NT2/D1 (cell line): Measurements from ENCODE around the gene RRAGC.

Experiments
- DNase-seq: peaks from one replicate; pipeline ENCODE4 v3.0.0-alpha.2; 2011; ENCODE audit warnings: low read depth, low spot score
- H3K27me3 ChIP-seq: 2 replicates; pipeline ENCODE4 v1.6.0; 2011; ENCODE audit warnings: mild to moderate bottlenecking; ENCODE audit not compliant: insufficient read length, insufficient read depth
- H3K36me3 ChIP-seq: 2 replicates; pipeline ENCODE4 v1.6.1; 2011; ENCODE audit warnings: mild to moderate bottlenecking, low read length, mixed read lengths; ENCODE audit not compliant: insufficient read depth, insufficient read length
- H3K4me1 ChIP-seq: 2 replicates; pipeline ENCODE4 v1.5.1; 2011; ENCODE audit not compliant: insufficient read depth, insufficient read length
- H3K4me3 ChIP-seq: 2 replicates; pipeline ENCODE4 v1.5.1; 2011; ENCODE audit warnings: low read depth; ENCODE audit not compliant: insufficient read length
- H3K9ac ChIP-seq: 2 replicates; pipeline ENCODE4 v1.6.0; 2011; ENCODE audit warnings: low read depth; ENCODE audit not compliant: insufficient read length
- H3K9me3 ChIP-seq: 2 replicates; pipeline ENCODE4 v1.5.1; 2011; ENCODE audit warnings: mild to moderate bottlenecking, low read length; ENCODE audit not compliant: insufficient read depth
- SUZ12 ChIP-seq: IDR thresholded peaks from 2 replicates; pipeline ENCODE4 v1.6.1; 2011; ENCODE audit not compliant: insufficient read length, insufficient read depth; ENCODE audit errors: extremely low read depth
- YY1 ChIP-seq: IDR thresholded peaks from 2 replicates; pipeline ENCODE4 v1.6.1; 2011; ENCODE audit not compliant: insufficient read length, insufficient read depth
- ZNF274 ChIP-seq: IDR thresholded peaks from 2 replicates; pipeline ENCODE4 v1.6.1; 2011; ENCODE audit warnings: mild to moderate bottlenecking, low read depth, low read length

The RRAGC gene

DNA sequence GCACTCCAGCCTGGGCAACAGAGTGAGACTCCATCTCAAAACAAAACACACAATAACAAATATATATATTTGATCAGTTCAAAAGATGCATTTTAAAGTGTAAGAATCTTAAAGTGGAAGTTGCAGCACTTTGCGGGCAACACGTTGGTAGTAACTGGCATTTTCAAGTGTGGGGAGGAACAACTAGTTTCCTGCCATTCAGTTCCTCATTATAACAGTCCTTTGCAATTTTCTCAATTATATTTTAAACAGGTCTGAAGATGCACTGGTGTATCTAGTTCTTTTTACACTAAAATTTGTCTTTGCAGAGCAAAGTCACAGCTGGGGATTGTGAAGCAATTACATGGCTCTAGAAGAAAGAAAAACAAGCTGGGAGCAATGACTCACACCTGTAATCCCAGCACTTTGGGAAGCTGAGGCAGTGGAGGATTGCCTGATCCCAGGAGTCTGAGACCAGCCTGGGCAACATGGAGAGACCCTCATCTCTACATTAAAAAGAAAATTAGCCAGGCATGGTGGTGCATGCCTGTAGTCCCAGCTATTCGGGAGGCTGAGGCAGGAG is 25.3 kb downstream of the RRAGC start:
- no peak for TF ChIP-seq YY1
- no peak for DNase-seq
- H3K9me3 ChIP-seq: no peaks in the 10 kb centered on the region
- no peaks in the 10 kb centered on the region for H3K27me3 ChIP-seq
- H3K9ac ChIP-seq: no peak overlapping the region
- H3K4me3 ChIP-seq: no peak overlapping the region
- H3K4me1 ChIP-seq: no peaks in the 10 kb centered on the region
- peaks cover 17% of the 10 kb centered on the region for H3K36me3 ChIP-seq

DNA sequence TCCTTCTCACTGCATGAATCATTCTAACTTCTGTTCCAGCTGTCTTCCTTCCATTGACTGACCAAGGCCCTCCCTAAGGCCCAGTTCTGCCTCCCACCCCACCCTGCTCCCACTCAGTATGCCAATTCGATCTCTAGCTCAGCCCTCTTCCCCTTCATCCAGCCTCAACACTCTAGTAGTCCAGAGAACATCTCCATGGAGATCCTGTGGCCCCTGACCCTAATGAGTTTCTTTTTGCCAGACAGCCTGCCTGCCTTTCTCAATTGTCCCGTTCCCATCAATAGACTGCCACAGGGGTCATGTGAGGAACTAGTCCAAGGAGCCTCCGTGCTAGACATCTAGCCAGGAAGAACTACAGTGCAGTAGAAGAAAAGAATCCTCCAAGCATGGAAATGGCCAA is 26.4 kb downstream of the RRAGC start:
- Histone ChIP-seq H3K27me3 (no peaks in the 10 kb centered on the region), H3K9ac (no peak overlapping the region), H3K36me3 (peaks cover 5% of the 10 kb centered on the region), H3K9me3 (no peaks in the 10 kb centered on the region), H3K4me3 (no peak overlapping the region), H3K4me1 (no peaks in the 10 kb centered on the region)
- TF ChIP-seq SUZ12 (no peak), ZNF274 (no peak), YY1 (no peak)
- DNase-seq: no peak

DNA sequence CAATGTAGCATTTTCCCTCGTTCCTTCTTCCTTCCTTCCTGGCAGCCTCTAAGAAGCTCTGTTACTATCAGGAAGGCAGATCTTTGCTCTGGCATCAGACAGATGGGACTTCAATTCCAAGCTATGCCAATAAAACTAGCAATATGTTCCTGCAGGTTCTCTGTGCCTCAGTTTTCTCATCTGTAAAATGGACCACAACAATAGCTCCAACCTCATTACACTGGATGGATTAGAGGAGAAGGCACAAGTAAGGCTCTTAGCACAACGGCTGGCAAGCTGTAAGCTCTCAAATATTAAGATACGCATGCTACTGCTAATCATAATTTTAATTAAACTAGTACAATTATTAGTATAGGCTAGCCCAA is 27.2 kb downstream of the RRAGC start:
- DNase-seq: no peak
- Histone ChIP-seq H3K9me3 (no peaks in the 10 kb centered on the region), H3K4me3 (no peak overlapping the region), H3K36me3 (no peaks in the 10 kb centered on the region), H3K9ac (no peak overlapping the region), H3K4me1 (no peaks in the 10 kb centered on the region), H3K27me3 (no peaks in the 10 kb centered on the region)
- no peak for TF ChIP-seq YY1
- no peak for TF ChIP-seq SUZ12
- TF ChIP-seq ZNF274: no peak

GRCh38 chr1:38831731-38832369 is 27.7 kb downstream of the RRAGC start:
- H3K4me1 ChIP-seq: no peaks in the 10 kb centered on the region
- H3K9ac ChIP-seq: no peak overlapping the region
- DNase-seq: no peak
- H3K27me3 ChIP-seq: no peaks in the 10 kb centered on the region
- no peak overlapping the region for H3K4me3 ChIP-seq
- no peaks in the 10 kb centered on the region for H3K9me3 ChIP-seq
- H3K36me3 ChIP-seq: no peaks in the 10 kb centered on the region
- TF ChIP-seq YY1 (no peak), ZNF274 (no peak), SUZ12 (no peak)

DNA sequence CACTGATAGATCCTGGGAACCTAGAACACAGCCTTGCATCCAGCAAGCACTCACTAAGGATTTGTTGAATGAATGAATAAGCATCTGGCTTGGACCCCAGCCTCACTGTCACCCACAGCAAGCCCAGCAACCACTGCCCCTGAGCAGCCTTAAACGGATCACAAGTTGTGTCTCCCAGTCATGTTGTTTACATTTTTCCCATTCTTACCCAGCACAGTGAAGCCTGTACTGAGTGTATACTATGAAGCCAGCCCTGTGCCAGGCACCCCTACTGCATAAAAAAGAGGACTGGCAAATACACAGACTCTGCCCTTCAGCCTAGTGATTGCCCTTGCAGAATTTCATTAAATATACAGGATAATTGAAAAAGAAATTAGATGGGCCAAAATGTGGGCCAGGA is 30.2 kb downstream of the RRAGC start:
- no peaks in the 10 kb centered on the region for H3K4me1 ChIP-seq
- no peak for TF ChIP-seq SUZ12
- TF ChIP-seq ZNF274: no peak
- no peak for TF ChIP-seq YY1

DNA sequence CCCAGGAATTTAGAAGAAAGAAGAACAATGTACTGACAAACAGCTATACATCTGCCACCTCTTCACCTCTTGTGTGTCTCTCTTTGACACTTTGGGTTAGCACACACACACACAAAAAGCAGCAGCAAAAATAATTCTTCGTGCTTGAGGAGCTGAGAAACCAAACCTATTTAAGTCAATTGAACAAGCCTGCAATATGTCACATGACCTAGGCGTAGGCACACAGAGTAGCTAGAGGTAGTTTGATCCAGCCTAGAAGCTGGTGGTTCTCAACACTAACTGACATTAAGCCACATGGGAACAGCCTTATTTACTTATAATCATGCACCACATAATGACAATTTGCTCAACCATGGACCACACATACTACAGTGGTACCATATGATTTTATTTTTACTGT is 32.3 kb downstream of the RRAGC start:
- DNase-seq: no peak
- Histone ChIP-seq H3K9me3 (no peaks in the 10 kb centered on the region), H3K36me3 (no peaks in the 10 kb centered on the region), H3K27me3 (peaks cover 2% of the 10 kb centered on the region), H3K4me1 (no peaks in the 10 kb centered on the region), H3K9ac (no peak overlapping the region), H3K4me3 (no peak overlapping the region)
- no peak for TF ChIP-seq YY1
- TF ChIP-seq SUZ12: no peak
- no peak for TF ChIP-seq ZNF274

More for the DNA sequence above, 30.2 kb downstream of the RRAGC start:
- Histone ChIP-seq H3K9me3 (no peaks in the 10 kb centered on the region), H3K4me3 (no peak overlapping the region), H3K36me3 (no peaks in the 10 kb centered on the region), H3K9ac (no peak overlapping the region), H3K27me3 (peaks cover 2% of the 10 kb centered on the region)
- no peak for DNase-seq

DNA sequence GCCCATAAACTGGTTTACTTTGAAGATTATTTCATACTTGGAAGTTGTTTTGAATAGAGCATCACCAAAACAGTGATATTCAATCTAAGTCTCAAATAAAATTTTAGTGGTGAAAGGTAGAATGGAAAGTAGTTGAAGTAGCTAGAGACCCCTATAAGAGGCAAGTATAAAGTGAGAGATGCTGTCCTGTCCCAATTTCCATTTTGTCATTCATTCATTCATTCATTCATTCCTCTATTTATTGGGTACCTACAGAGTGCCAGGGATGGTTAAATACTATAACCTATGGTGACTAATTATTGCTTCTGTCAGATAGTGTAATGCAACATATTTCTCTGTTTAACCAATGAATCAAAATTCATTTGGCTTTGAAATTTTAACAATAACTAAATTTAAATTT is 32.7 kb downstream of the RRAGC start:
- H3K36me3 ChIP-seq: no peaks in the 10 kb centered on the region
- H3K9me3 ChIP-seq: no peaks in the 10 kb centered on the region
- no peaks in the 10 kb centered on the region for H3K4me1 ChIP-seq
- no peak for DNase-seq
- peaks cover 4% of the 10 kb centered on the region for H3K27me3 ChIP-seq
- H3K4me3 ChIP-seq: no peak overlapping the region
- TF ChIP-seq YY1: no peak
- no peak for TF ChIP-seq SUZ12
- no peak for TF ChIP-seq ZNF274
- H3K9ac ChIP-seq: no peak overlapping the region
